HG03139 (cell line): ENCODE data around the gene SPTBN4.
"Not testable (repeated sequence)": the region's sequence is repeated elsewhere in the genome, so short reads cannot be mapped to it uniquely, and the experiment has no call there.

Experiments
- ATAC-seq: cut with Tn5 transposase; IDR thresholded peaks from one replicate; pipeline ENCODE4 v1.9.1; 2021; ENCODE audit not compliant: unreplicated experiment

Gene SPTBN4

GRCh38 chr19:40464059-40465024 lies 2.5 kb upstream of the SPTBN4 start:
- no peak for ATAC-seq

GRCh38 chr19:40465025-40465556 lies 1.7 kb upstream of the SPTBN4 start:
- no peak for ATAC-seq

- peak; percentile 76 for ATAC-seq
These were observed 1.1 kb upstream of the SPTBN4 start, which contains the start of gene BLVRB for GRCh38 chr19:40465557-40466218. Gene BLVRB (minus strand): TSS chr19:40465745. CDS start chr19:40465688, 57 bp downstream.

- peak; percentile 23 for ATAC-seq
These were observed 399 bp upstream of the SPTBN4 start for GRCh38 chr19:40466219-40466984.

GRCh38 chr19:40469011-40469410 lies 2.2 kb downstream of the SPTBN4 start:
- ATAC-seq: no peak

GRCh38 chr19:40471111-40471510 lies 4.3 kb downstream of the SPTBN4 start:
- no peak for ATAC-seq

- no peak for ATAC-seq
These were observed 5.7 kb downstream of the SPTBN4 start for GRCh38 chr19:40472516-40472915.

GRCh38 chr19:40474737-40475136 lies 7.9 kb downstream of the SPTBN4 start:
- no peak for ATAC-seq

GRCh38 chr19:40475878-40476644 lies 9.3 kb downstream of the SPTBN4 start:
- ATAC-seq: not testable (repeated sequence)

- no peak for ATAC-seq
These were observed 19.2 kb downstream of the SPTBN4 start for GRCh38 chr19:40486017-40486416.

- no peak for ATAC-seq
These were observed 23.1 kb downstream of the SPTBN4 start for GRCh38 chr19:40489882-40490230.

GRCh38 chr19:40492274-40492673 lies 25.5 kb downstream of the SPTBN4 start:
- ATAC-seq: no peak

GRCh38 chr19:40493778-40494177 lies 27.0 kb downstream of the SPTBN4 start:
- no peak for ATAC-seq

- ATAC-seq: no peak
These were observed 27.5 kb downstream of the SPTBN4 start for GRCh38 chr19:40494191-40494838.

- ATAC-seq: no peak
These were observed 30.4 kb downstream of the SPTBN4 start for GRCh38 chr19:40497214-40497613.

- ATAC-seq: no peak
These were observed 32.5 kb downstream of the SPTBN4 start for GRCh38 chr19:40499320-40499719.

GRCh38 chr19:40500678-40501530 lies 34.1 kb downstream of the SPTBN4 start:
- ATAC-seq: not testable (repeated sequence)

GRCh38 chr19:40501599-40501998 lies 34.8 kb downstream of the SPTBN4 start:
- ATAC-seq: no peak

- no peak for ATAC-seq
These were observed 35.3 kb downstream of the SPTBN4 start for GRCh38 chr19:40502081-40502480.
